Esophagus muscularis mucosa (tissue), 3 donors: Measurements from ENCODE around the gene SLC49A3.

ENCODE experiments used
- CTCF ChIP-seq, 3 experiments: fragments of 200-600 bp in 2 of 3; fragments of 450-650 bp in 1 of 3; sonication (generic) in 2 of 3; IDR thresholded peaks; one replicate each; pipeline ENCODE4 v1.5.1; 2017 to 2019; ENCODE audit warnings: antibody characterized with exemption in 3 of 3, mild to moderate bottlenecking in 2 of 3, moderate library complexity in 1 of 3
- POLR2A ChIP-seq: fragments of 450-650 bp; IDR thresholded peaks from one replicate; pipeline ENCODE4 v1.6.1; 2017; ENCODE audit warnings: antibody characterized with exemption, moderate library complexity, mild to moderate bottlenecking, low read depth

DNA sequence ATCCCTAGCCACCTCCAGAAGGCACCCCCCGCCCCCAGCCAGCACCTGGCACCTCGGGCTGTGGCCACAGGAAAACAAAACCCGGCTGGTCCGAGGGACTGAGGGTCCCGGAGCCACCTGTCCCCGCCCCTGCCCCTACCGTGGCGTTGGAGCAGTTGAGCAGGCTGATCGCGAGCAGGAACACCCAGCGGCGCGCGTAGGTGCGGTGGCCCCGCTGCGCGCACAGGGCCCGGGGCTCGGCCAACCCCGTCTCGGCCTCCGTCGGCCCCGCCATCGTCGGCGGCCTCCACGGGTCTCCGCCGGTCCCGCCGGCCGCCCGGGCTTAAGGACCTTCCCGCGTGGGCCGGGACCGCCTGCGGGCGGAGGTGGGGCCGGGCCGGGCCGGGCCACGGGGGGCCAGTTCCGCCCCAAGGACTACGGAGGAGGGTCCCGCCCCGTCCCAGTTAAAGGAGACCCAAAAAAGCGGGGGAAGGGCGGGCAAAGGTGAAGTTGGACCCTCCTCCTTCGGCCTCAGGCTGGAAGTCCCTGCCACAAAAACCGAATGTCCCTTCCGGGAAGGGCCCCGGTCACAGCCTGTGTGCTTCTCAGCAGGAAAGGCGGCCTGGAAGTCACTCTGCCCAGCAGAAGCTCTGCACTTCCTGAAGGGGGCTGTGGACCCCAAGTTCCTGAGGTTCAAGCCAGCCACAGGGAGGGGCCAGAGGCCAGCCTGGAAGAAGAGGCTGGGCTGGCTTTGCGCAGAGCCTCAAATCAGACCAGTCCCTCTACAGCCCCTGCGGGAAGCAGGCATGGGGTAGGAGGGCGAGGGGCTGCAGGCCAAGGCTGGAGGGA is at the start of gene SLC49A3:
- TF ChIP-seq CTCF (IDR thresholded peaks at IDR 0.05) (no peak), POLR2A (no peak)
